Hepatocyte (in vitro differentiated cells): ENCODE measurements around the gene PDE4B. TPM values are rescaled to one million over a fixed set of nuclear protein-coding genes. Genes with fewer than 3 reads are reported as not detected.

Experiments
- DNase-seq: peaks from one replicate; pipeline ENCODE4 v3.0.0-alpha.2; 2016; ENCODE audit warnings: low spot score
- H2AFZ ChIP-seq: fragments of 200-600 bp; sonication (generic); 2 replicates; pipeline ENCODE4 v1.6.0; 2016; ENCODE audit warnings: antibody characterized with exemption, mild to moderate bottlenecking
- H3K27ac ChIP-seq: fragments of 200-600 bp; sonication (generic); 2 replicates; pipeline ENCODE4 v1.5.1; 2016; ENCODE audit warnings: mild to moderate bottlenecking
- H3K27me3 ChIP-seq: fragments of 200-600 bp; sonication (generic); 2 replicates; pipeline ENCODE4 v1.6.1; 2016
- H3K36me3 ChIP-seq: fragments of 200-600 bp; sonication (generic); replicated peaks from 2 replicates; pipeline ENCODE4 v1.5.1; 2016; ENCODE audit warnings: low read depth; ENCODE audit not compliant: insufficient read depth
- H3K4me1 ChIP-seq: fragments of 200-600 bp; sonication (generic); 2 replicates; pipeline ENCODE4 v1.5.1; 2016; ENCODE audit warnings: mild to moderate bottlenecking, moderate library complexity; ENCODE audit not compliant: insufficient read depth
- H3K4me2 ChIP-seq: fragments of 200-600 bp; sonication (generic); 2 replicates; pipeline ENCODE4 v1.6.0; 2016
- H3K4me3 ChIP-seq: fragments of 200-600 bp; sonication (generic); 2 replicates; pipeline ENCODE4 v1.5.1; 2016; ENCODE audit warnings: mild to moderate bottlenecking
- H3K79me2 ChIP-seq: fragments of 200-600 bp; sonication (generic); 2 replicates; pipeline ENCODE4 v1.6.0; 2017; ENCODE audit warnings: mild to moderate bottlenecking
- H3K9me2 ChIP-seq: fragments of 200-600 bp; sonication (generic); replicated peaks from 2 replicates; pipeline ENCODE4 v1.6.0; 2017; ENCODE audit warnings: mild to moderate bottlenecking; ENCODE audit not compliant: insufficient read depth
- H3K9me3 ChIP-seq: fragments of 200-600 bp; sonication (generic); 2 replicates; pipeline ENCODE4 v1.5.1; 2016; ENCODE audit warnings: low read depth, mild to moderate bottlenecking
- H4K20me1 ChIP-seq: fragments of 200-600 bp; sonication (generic); 2 replicates; pipeline ENCODE4 v1.6.0; 2016; ENCODE audit warnings: mild to moderate bottlenecking; ENCODE audit not compliant: insufficient read depth, poor library complexity, severe bottlenecking
- EZH2 ChIP-seq: fragments of 200-600 bp; sonication (generic); IDR thresholded peaks from 2 replicates; pipeline ENCODE4 v1.6.1; 2016; ENCODE audit warnings: antibody characterized with exemption, mild to moderate bottlenecking, borderline replicate concordance
- EZH2phosphoT487 ChIP-seq: fragments of 200-600 bp; sonication (generic); IDR thresholded peaks from one replicate; pipeline ENCODE4 v1.6.1; 2018; ENCODE audit warnings: antibody characterized with exemption, mild to moderate bottlenecking, low read depth, moderate library complexity; ENCODE audit not compliant: unreplicated experiment, severe bottlenecking
- WGBS: methylation state at CpG from one replicate; pipeline ENCODE4 v1.1.6; 2016; ENCODE audit warnings: low lambda C conversion rate; ENCODE audit errors: missing lambda C conversion rate; 5-methylcytosine and 5-hydroxymethylcytosine counted together
- polyA plus RNA-seq: library from polyadenylated mRNA; unstranded; fragments of >200 nt; fragmentation: Nextera tagmentation; extraction: Ambion mirVana; gene quantifications from 2 replicates; pipeline ENCODE4 v1.2.1, GENCODE V29; 2016
- total RNA-seq: library from RNA; depleted of rRNA; stranded (reverse); fragments of >200 nt; gene quantifications from 2 replicates; pipeline ENCODE4 v1.2.3, GENCODE V29; 2014
- TF ChIP-seq, protein P1 (sequence below): fragments of 200-600 bp; sonication (generic); IDR thresholded peaks from 2 replicates; pipeline ENCODE4 v1.5.1; 2016; ENCODE audit warnings: antibody characterized with exemption, mild to moderate bottlenecking; ENCODE audit not compliant: poor library complexity

PDE4B gene
- total and polyA plus RNA-seq, 2 experiments from 2014 or later = 1.8 to 3.4 TPM

DNA sequence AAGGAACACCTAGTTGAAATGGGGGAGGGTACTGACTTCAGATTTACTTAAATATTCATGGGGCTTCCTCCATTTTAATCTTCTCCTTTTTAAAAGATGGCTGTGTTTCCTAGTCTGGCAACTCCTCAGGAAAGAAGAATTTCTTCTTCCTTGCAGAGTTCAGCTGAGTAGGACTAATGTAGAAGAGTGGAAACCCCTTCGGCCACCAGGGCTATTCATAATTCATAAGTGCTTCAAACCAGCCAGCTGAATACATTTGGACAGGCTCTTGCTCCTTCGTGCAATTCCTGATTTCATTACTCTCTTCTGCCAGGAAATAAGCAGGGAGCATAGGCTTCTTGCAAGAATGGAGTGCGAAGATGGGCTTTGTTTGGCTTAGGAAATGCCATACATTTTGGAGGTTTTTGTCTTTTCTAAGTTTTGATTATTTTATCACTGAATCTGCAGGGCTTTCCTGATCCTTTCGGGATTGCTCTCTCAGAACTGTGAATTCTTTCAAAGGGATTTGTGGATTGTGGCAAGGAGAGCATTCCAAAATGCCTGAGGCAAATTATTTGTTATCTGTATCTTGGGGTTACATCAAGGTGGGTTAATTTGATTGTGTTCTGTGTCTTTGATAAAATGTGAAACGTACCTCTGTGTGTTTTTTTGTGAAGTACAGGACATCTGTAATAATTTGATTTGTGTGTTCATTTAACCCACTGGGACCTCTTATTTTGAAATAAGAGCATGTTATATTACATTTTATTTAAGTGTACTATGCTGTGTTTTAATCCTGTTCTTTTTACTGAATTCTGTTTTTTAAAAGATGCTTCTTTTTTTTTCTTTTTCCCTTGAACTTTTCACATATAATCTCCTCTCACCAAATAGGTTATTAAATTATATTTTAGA lies 561.9 kb downstream of the PDE4B start:
- H3K9me3 ChIP-seq = no peaks in the 10 kb centered on the region
- WGBS = 19% methylated on average over 5 of the region's 5 CpGs

DNA sequence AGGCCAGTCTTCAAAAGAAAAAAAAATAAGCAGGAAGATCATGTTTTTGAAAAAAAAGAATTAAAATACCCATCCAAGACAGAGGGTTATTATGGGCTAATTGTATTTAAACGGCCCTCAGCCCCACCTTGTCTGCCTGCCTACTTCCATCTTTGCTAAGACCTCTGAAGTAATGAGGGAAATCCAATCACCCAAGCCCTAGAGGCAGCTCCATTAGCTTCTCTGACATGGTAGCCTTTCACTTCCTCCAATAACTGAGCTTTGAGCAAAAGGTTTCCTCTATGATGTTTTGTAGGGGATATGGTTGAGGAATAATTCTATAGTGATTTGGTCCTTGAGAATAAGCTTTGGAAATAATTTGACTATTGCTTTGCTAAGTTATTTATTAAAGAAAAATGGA lies 563.1 kb downstream of the PDE4B start:
- DNase-seq = no peak
- Histone ChIP-seq H3K4me2 (no peak overlapping the region), H3K4me3 (no peak overlapping the region), H3K9me3 (no peaks in the 10 kb centered on the region), H2AFZ (no peak overlapping the region), H3K27ac (no peak overlapping the region), H3K4me1 (no peaks in the 10 kb centered on the region), H4K20me1 (no peaks in the 10 kb centered on the region), H3K36me3 (no peaks in the 10 kb centered on the region), H3K27me3 (no peaks in the 10 kb centered on the region), H3K9me2 (no peaks in the 10 kb centered on the region), H3K79me2 (no peaks in the 10 kb centered on the region)
- TF ChIP-seq EZH2phosphoT487 (no peak), EZH2 (no peak)
- TF ChIP-seq, protein P1, sequence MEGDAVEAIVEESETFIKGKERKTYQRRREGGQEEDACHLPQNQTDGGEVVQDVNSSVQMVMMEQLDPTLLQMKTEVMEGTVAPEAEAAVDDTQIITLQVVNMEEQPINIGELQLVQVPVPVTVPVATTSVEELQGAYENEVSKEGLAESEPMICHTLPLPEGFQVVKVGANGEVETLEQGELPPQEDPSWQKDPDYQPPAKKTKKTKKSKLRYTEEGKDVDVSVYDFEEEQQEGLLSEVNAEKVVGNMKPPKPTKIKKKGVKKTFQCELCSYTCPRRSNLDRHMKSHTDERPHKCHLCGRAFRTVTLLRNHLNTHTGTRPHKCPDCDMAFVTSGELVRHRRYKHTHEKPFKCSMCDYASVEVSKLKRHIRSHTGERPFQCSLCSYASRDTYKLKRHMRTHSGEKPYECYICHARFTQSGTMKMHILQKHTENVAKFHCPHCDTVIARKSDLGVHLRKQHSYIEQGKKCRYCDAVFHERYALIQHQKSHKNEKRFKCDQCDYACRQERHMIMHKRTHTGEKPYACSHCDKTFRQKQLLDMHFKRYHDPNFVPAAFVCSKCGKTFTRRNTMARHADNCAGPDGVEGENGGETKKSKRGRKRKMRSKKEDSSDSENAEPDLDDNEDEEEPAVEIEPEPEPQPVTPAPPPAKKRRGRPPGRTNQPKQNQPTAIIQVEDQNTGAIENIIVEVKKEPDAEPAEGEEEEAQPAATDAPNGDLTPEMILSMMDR = no peak
- WGBS = 58% methylated on average over 1 of the region's 1 CpG

More for the DNA sequence above, 561.9 kb downstream of the PDE4B start:
- H3K4me3 ChIP-seq = no peak overlapping the region
- H3K4me2 ChIP-seq = peak overlapping the region; percentile 36
- H3K27ac ChIP-seq = peak overlapping the region; percentile 6
- no peaks in the 10 kb centered on the region for H4K20me1 ChIP-seq
- H3K36me3 ChIP-seq = no peaks in the 10 kb centered on the region
- no peak overlapping the region for H2AFZ ChIP-seq
- H3K27me3 ChIP-seq = no peaks in the 10 kb centered on the region
- no peak for TF ChIP-seq EZH2phosphoT487
- TF ChIP-seq, protein P1 = no peak
- no peak for TF ChIP-seq EZH2
- no peaks in the 10 kb centered on the region for H3K4me1 ChIP-seq
- H3K9me2 ChIP-seq = no peaks in the 10 kb centered on the region
- no peak for DNase-seq
- no peaks in the 10 kb centered on the region for H3K79me2 ChIP-seq

DNA sequence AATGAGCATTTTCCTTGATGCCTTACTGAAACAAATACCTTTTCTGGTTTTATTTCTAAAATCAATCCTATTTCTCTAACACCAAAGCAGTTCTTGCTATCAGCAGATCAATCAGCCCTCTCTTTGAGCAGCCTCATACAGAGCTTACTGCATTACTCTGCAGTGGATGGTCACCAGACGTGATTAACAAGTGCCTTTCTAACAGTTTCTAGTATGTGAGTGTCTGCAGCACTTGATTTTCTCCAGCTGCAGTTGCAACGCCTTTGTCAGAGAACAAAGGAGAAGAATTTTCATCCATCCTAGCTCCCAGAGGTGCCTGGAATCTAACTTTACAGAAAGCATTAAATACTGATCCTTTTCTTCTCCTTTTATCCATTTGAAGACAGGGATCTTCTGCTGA lies 563.9 kb downstream of the PDE4B start:
- Histone ChIP-seq H3K4me2 (no peak overlapping the region), H3K4me1 (no peaks in the 10 kb centered on the region), H3K27ac (no peak overlapping the region)

More for the DNA sequence above, 563.9 kb downstream of the PDE4B start:
- no peaks in the 10 kb centered on the region for H3K79me2 ChIP-seq
- DNase-seq = no peak
- no peaks in the 10 kb centered on the region for H3K36me3 ChIP-seq
- no peak overlapping the region for H2AFZ ChIP-seq
- WGBS = 48% methylated on average over 2 of the region's 2 CpGs
- no peaks in the 10 kb centered on the region for H3K9me2 ChIP-seq
- no peaks in the 10 kb centered on the region for H3K27me3 ChIP-seq
- H3K4me3 ChIP-seq = no peak overlapping the region
- H3K9me3 ChIP-seq = no peaks in the 10 kb centered on the region
- H4K20me1 ChIP-seq = no peaks in the 10 kb centered on the region
- TF ChIP-seq, protein P1 = no peak
- TF ChIP-seq EZH2 (no peak), EZH2phosphoT487 (no peak)
